GM06990 (cell line): ENCODE data around the gene SPCS3.

Experiments
- DNase-seq: peaks from one replicate; pipeline ENCODE4 v3.0.0-alpha.2; 2011; ENCODE audit not compliant: insufficient read length; ENCODE audit errors: extremely low read depth
- H3K27me3 ChIP-seq: replicated peaks from 2 replicates; pipeline ENCODE4 v1.6.0; 2011; ENCODE audit warnings: low read length; ENCODE audit not compliant: control insufficient read depth, insufficient read depth
- H3K36me3 ChIP-seq: 2 replicates; pipeline ENCODE4 v1.5.1; 2011; ENCODE audit warnings: low read length; ENCODE audit not compliant: control insufficient read depth, insufficient read depth
- H3K4me3 ChIP-seq: replicated peaks from 2 replicates; pipeline ENCODE4 v1.5.1; 2011; ENCODE audit warnings: low read depth, mild to moderate bottlenecking, control low read depth, low read length
- TF ChIP-seq, protein P1 (sequence below): IDR thresholded peaks from 2 replicates; pipeline ENCODE4 v1.5.1; 2011; ENCODE audit warnings: low read length, control low read depth, mild to moderate bottlenecking, inconsistent platforms; ENCODE audit not compliant: insufficient read depth, poor library complexity, severe bottlenecking

Gene SPCS3

GRCh38 chr4:176333076-176333475 lies 13.3 kb downstream of the SPCS3 start:
- no peak overlapping the region for H3K4me3 ChIP-seq
- no peaks in the 10 kb centered on the region; the same call in 1 of the 2 replicates for H3K36me3 ChIP-seq
- H3K27me3 ChIP-seq, result no peaks in the 10 kb centered on the region
- DNase-seq, result no peak
- TF ChIP-seq, protein P1, sequence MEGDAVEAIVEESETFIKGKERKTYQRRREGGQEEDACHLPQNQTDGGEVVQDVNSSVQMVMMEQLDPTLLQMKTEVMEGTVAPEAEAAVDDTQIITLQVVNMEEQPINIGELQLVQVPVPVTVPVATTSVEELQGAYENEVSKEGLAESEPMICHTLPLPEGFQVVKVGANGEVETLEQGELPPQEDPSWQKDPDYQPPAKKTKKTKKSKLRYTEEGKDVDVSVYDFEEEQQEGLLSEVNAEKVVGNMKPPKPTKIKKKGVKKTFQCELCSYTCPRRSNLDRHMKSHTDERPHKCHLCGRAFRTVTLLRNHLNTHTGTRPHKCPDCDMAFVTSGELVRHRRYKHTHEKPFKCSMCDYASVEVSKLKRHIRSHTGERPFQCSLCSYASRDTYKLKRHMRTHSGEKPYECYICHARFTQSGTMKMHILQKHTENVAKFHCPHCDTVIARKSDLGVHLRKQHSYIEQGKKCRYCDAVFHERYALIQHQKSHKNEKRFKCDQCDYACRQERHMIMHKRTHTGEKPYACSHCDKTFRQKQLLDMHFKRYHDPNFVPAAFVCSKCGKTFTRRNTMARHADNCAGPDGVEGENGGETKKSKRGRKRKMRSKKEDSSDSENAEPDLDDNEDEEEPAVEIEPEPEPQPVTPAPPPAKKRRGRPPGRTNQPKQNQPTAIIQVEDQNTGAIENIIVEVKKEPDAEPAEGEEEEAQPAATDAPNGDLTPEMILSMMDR, result no peak

GRCh38 chr4:176334066-176334465 lies 14.3 kb downstream of the SPCS3 start:
- TF ChIP-seq, protein P1, result no peak
- no peak for DNase-seq
- H3K27me3 ChIP-seq, result no peaks in the 10 kb centered on the region
- no peaks in the 10 kb centered on the region; the same call in 1 of the 2 replicates for H3K36me3 ChIP-seq
- H3K4me3 ChIP-seq, result no peak overlapping the region

DNA sequence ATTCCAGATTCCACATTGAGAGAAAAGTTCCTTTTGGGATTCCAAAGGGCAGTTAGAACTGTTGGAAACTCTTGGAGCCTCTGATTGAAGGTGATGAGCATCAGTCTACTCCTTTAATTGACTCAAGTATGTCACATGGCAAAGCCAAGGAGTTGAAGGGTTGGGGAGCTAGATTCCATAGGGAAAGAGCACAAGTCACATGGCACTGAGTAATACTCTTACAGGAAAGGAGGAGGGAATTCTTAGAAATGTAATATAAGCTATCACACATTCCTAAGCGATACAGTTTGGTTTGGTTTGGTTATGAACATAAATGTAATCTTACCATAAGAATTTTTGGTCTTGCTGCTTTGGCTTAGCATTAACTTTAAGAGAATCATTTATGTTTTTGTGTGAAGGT lies 15.7 kb downstream of the SPCS3 start:
- Histone ChIP-seq H3K4me3 (no peak overlapping the region), H3K36me3 (no peaks in the 10 kb centered on the region), H3K27me3 (no peaks in the 10 kb centered on the region)
- TF ChIP-seq, protein P1, result no peak
- no peak for DNase-seq

GRCh38 chr4:176339936-176340761 lies 20.4 kb downstream of the SPCS3 start:
- no peak for DNase-seq
- Histone ChIP-seq H3K27me3 (no peaks in the 10 kb centered on the region), H3K4me3 (no peak overlapping the region), H3K36me3 (no peaks in the 10 kb centered on the region)
- TF ChIP-seq, protein P1, result no peak

GRCh38 chr4:176340871-176341685 lies 21.3 kb downstream of the SPCS3 start:
- Histone ChIP-seq H3K36me3 (no peaks in the 10 kb centered on the region), H3K27me3 (no peaks in the 10 kb centered on the region), H3K4me3 (no peak overlapping the region)
- DNase-seq, result peak; percentile 30
- TF ChIP-seq, protein P1, result peak; percentile 45
